Prostate gland (tissue), 2 donors: ENCODE data around the gene RUFY4. TPM values are rescaled to one million over a fixed set of nuclear protein-coding genes. Genes with fewer than 3 reads are reported as not detected.

Experiments
- DNase-seq: peaks from one replicate; pipeline ENCODE4 v3.0.0-alpha.2; 2019; ENCODE audit warnings: low spot score
- H3K27ac ChIP-seq, 2 donors: fragments of 200-600 bp; sonication (generic); 2 replicates each; pipeline ENCODE4 v1.5.1; 2017 to 2019
- H3K27me3 ChIP-seq: fragments of 200-600 bp; sonication (generic); replicated peaks from 2 replicates; pipeline ENCODE4 v1.5.1; 2019; ENCODE audit not compliant: insufficient read depth
- H3K36me3 ChIP-seq, 2 donors: fragments of 200-600 bp; sonication (generic); 1 replicate in 1 of 2; 2 replicates in 1 of 2; pipeline versions ENCODE4 v1.5.1 to v1.8.1; 2017 to 2019
- H3K4me1 ChIP-seq: fragments of 200-600 bp; sonication (generic); replicated peaks from 2 replicates; pipeline ENCODE4 v1.5.1; 2019
- H3K4me3 ChIP-seq, 2 donors: fragments of 200-600 bp; sonication (generic); 2 replicates each; pipeline ENCODE4 v1.5.1; 2017 to 2019
- H3K9me3 ChIP-seq: fragments of 200-600 bp; sonication (generic); 2 replicates; pipeline ENCODE4 v1.5.1; 2017
- CTCF ChIP-seq, 4 experiments: fragments of 200-600 bp in 2 of 4; fragments of 450-650 bp in 2 of 4; sonication (generic) in 2 of 4; IDR thresholded peaks; 1 replicate in 3 of 4; 2 replicates in 1 of 4; pipeline ENCODE4 v1.5.1; 2016 to 2019; ENCODE audit warnings: antibody characterized with exemption in 4 of 4, mild to moderate bottlenecking in 2 of 4, moderate library complexity in 2 of 4
- POLR2A ChIP-seq: fragments of 450-650 bp; IDR thresholded peaks from one replicate; pipeline ENCODE4 v1.6.1; 2016; ENCODE audit warnings: antibody characterized with exemption, mild to moderate bottlenecking
- POLR2AphosphoS5 ChIP-seq: sonication (generic); formaldehyde crosslinking; IDR thresholded peaks from one replicate; pipeline ENCODE4 v1.6.1; 2017; ENCODE audit warnings: antibody characterized with exemption
- WGBS: methylation state at CpG from one replicate; pipeline ENCODE4 v1.1.5; 2018; 5-methylcytosine and 5-hydroxymethylcytosine counted together
- intact Hi-C: fragments of 100-400 bp; cut with DNase I; formaldehyde crosslinking; loops from one replicate; pipeline ENCODE4 v1.14.2; 2022
- total RNA-seq, 2 donors: library from RNA; depleted of rRNA; stranded (reverse); fragments of >200 nt; gene quantifications; one replicate each; pipeline ENCODE4 v1.1.0, GENCODE V29; 2016

The RUFY4 gene
- total RNA-seq, 2 donors from 2014 or later, result 0.11 to 0.27 TPM

DNA sequence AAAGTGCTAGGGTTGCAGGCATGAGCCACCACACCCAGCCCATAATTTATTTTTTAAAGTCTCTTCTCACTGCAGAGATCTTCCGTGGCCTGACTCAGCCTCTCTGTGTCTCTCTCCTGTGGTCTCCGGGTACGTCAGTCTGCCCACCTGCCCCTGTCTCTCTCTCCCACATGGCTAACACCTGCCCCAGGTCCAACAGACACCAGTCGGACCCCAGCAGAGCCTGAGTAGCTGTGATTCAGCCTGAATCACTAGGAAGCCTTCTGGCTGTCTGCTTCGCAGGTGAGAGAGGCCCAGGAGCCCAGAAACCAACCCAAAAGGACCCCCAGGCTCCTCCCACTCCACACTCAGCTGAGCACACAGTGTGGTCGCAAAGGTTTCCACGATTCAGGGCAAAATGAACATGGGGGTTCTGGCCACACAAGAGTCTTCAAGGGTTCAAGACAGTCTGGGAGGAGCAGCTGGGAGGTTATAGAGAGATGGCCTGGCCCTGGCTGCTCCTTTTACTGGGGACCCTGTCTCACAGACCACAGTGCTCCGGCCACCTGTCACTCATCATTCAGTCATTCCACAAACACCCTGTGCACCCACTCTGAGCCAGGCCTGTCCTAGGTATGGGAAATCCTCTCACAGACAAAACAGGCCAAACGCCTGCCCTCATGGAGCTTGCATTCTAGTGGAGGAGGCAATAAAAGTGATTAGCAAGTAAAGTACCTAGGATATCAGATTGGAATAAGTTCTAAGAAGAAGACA, 8.6 kb downstream of the RUFY4 start:
- no peaks in the 10 kb centered on the region for H3K36me3 ChIP-seq
- H3K27ac ChIP-seq, result no peak overlapping the region
- no peaks in the 10 kb centered on the region for H3K27me3 ChIP-seq
- H3K4me1 ChIP-seq, result no peaks in the 10 kb centered on the region
- DNase-seq, result no peak
- no peak overlapping the region for H3K4me3 ChIP-seq
- intact Hi-C loops, result no loop called here
- no peak for TF ChIP-seq POLR2A
- no peak for TF ChIP-seq CTCF (IDR thresholded peaks at IDR 0.05)
- TF ChIP-seq POLR2AphosphoS5, result no peak
- 85% methylated on average over 9 of the region's 9 CpGs for WGBS
- H3K9me3 ChIP-seq, result no peaks in the 10 kb centered on the region

- 67% methylated on average over 15 of the region's 15 CpGs for WGBS
- Histone ChIP-seq H3K36me3 (no peaks in the 10 kb centered on the region), H3K4me3 (no peak overlapping the region), H3K4me1 (no peaks in the 10 kb centered on the region), H3K9me3 (no peaks in the 10 kb centered on the region), H3K27me3 (no peaks in the 10 kb centered on the region), H3K27ac (no peak overlapping the region)
- no peak for DNase-seq
- intact Hi-C loops, result no loop called here
- TF ChIP-seq POLR2AphosphoS5, result no peak
- TF ChIP-seq CTCF (IDR thresholded peaks at IDR 0.05), result no peak
- TF ChIP-seq POLR2A, result no peak
Observed at GRCh38 chr2:218079943-218080913, 11.2 kb downstream of the RUFY4 start.

GRCh38 chr2:218081063-218081462, 12.0 kb downstream of the RUFY4 start:
- Histone ChIP-seq H3K9me3 (no peaks in the 10 kb centered on the region), H3K27me3 (no peaks in the 10 kb centered on the region), H3K4me1 (no peaks in the 10 kb centered on the region), H3K27ac (no peak overlapping the region), H3K4me3 (no peak overlapping the region), H3K36me3 (no peaks in the 10 kb centered on the region)
- 61% methylated on average over 2 of the region's 2 CpGs for WGBS
- DNase-seq, result no peak
- TF ChIP-seq CTCF (IDR thresholded peaks at IDR 0.05) (no peak), POLR2A (no peak), POLR2AphosphoS5 (no peak)
- intact Hi-C loops, result no loop called here

DNA sequence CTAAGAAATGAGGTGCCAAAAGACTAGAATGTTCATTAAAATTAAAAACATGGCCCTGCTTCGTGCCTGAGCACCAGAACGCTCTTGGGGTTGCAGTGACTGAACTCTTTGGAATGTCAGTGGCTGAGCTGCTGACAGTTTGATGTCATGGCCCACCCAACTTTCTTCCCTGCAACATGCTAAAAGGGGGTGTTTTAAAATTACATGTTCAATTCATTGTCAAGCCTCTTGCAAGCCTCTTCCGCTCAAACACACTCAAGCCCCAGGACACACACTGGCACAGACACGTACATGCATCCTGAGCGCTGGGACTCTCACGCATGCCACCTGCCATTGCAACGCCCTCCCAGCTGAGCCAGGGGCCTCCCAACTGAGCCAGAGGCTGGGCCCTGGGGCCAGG, 12.6 kb downstream of the RUFY4 start:
- Histone ChIP-seq H3K9me3 (no peaks in the 10 kb centered on the region), H3K27me3 (no peaks in the 10 kb centered on the region), H3K4me3 (no peak overlapping the region), H3K36me3 (no peaks in the 10 kb centered on the region), H3K4me1 (no peaks in the 10 kb centered on the region), H3K27ac (no peak overlapping the region)
- intact Hi-C loops, result no loop called here
- 84% methylated on average over 7 of the region's 7 CpGs for WGBS
- no peak for TF ChIP-seq POLR2A
- no peak for TF ChIP-seq CTCF (IDR thresholded peaks at IDR 0.05)
- no peak for TF ChIP-seq POLR2AphosphoS5
- DNase-seq, result no peak
